GM12891 (cell line): ENCODE results near the gene C1QTNF7.

ENCODE experiments used
- PAX5 ChIP-seq: IDR thresholded peaks from 2 replicates; pipeline ENCODE4 v1.6.1; 2011; ENCODE audit warnings: low read length, moderate library complexity, mild to moderate bottlenecking; ENCODE audit not compliant: insufficient read depth, severe bottlenecking
- POLR2A ChIP-seq: IDR thresholded peaks from 2 replicates; pipeline ENCODE4 v1.6.1; 2011; ENCODE audit warnings: low read depth, low read length, control low read depth
- POLR2AphosphoS5 ChIP-seq: IDR thresholded peaks from 2 replicates; pipeline ENCODE4 v1.6.1; 2011; ENCODE audit warnings: low read depth, low read length, control low read depth
- SPI1 ChIP-seq: IDR thresholded peaks from 2 replicates; pipeline ENCODE4 v1.6.1; 2011; ENCODE audit warnings: low read depth, low read length, control low read depth
- TAF1 ChIP-seq: IDR thresholded peaks from 2 replicates; pipeline ENCODE4 v1.6.1; 2011; ENCODE audit warnings: low read depth, low read length, control low read depth

- TF ChIP-seq POLR2A (no peak), TAF1 (no peak), POLR2AphosphoS5 (no peak), SPI1 (no peak), PAX5 (no peak)
These were observed 25.7 kb upstream of the C1QTNF7 start for GRCh38 chr4:15402146-15402545.
